Body of pancreas (tissue), 4 donors: ENCODE results near the gene LRFN4. TPM values are rescaled to one million over a fixed set of nuclear protein-coding genes. Genes with fewer than 3 reads are reported as not detected.

ENCODE experiments used
- ATAC-seq: fragments of 150-250 bp; one replicate; pipeline ENCODE4 v1.9.1; 2016
- DNase-seq, 4 donors: peaks; one replicate each; pipeline ENCODE4 v3.0.0-alpha.2; 2019
- H3K27ac ChIP-seq, 4 donors: fragments of 200-600 bp; sonication (generic); 1 replicate in 3 of 4; 2 replicates in 1 of 4; pipeline versions ENCODE4 v1.5.1 to v1.6.1; 2016 to 2019; ENCODE audit warnings: mild to moderate bottlenecking in 1 of 4, mixed read lengths in 1 of 4, moderate library complexity in 1 of 4
- H3K27me3 ChIP-seq, 2 donors: fragments of 200-600 bp; sonication (generic); one replicate each; pipeline ENCODE4 v1.6.0; 2016; ENCODE audit warnings: mild to moderate bottlenecking in 1 of 2
- H3K36me3 ChIP-seq, 2 donors: fragments of 200-600 bp; sonication (generic); replicated peaks in 1 of 2; 2 replicates each; pipeline ENCODE4 v1.5.1; 2016; ENCODE audit warnings: low read depth in 2 of 2; ENCODE audit not compliant: insufficient read depth in 1 of 2
- H3K4me1 ChIP-seq: fragments of 200-600 bp; sonication (generic); one replicate; pipeline ENCODE4 v1.6.0; 2016
- H3K4me3 ChIP-seq, 2 donors: fragments of 200-600 bp; sonication (generic); 1 replicate in 1 of 2; 2 replicates in 1 of 2; pipeline ENCODE4 v1.5.1; 2016 to 2019
- H3K9me3 ChIP-seq, 3 donors: fragments of 200-600 bp; sonication (generic); 1 replicate in 2 of 3; 2 replicates in 1 of 3; pipeline ENCODE4 v1.5.1; 2016
- POLR2A ChIP-seq, 3 donors: fragments of 450-650 bp; IDR thresholded peaks; one replicate each; pipeline ENCODE4 v1.6.1; 2016; ENCODE audit warnings: antibody characterized with exemption in 3 of 3, mild to moderate bottlenecking in 2 of 3
- WGBS, 2 donors: methylation state at CpG; one replicate each; pipeline ENCODE4 v1.1.5; 2017; 5-methylcytosine and 5-hydroxymethylcytosine counted together
- intact Hi-C: fragments of 100-400 bp; cut with DNase I; formaldehyde crosslinking; loops from one replicate; pipeline ENCODE4 v1.15.1; 2023
- total RNA-seq, 2 donors: library from RNA; depleted of rRNA; stranded (reverse); fragments of >200 nt; gene quantifications; one replicate each; pipeline ENCODE4 v1.1.0, GENCODE V29; 2016
- TF ChIP-seq, protein P1 (sequence below), 7 experiments: fragments of 450-650 bp in 4 of 7; fragments of 200-600 bp in 3 of 7; sonication (generic) in 3 of 7; IDR thresholded peaks; one replicate each; pipeline ENCODE4 v1.5.1; 2016 to 2019; ENCODE audit warnings: antibody characterized with exemption in 7 of 7

Gene LRFN4
- total RNA-seq, 2 donors from 2014 or later: 2.3 to 3.0 TPM

DNA sequence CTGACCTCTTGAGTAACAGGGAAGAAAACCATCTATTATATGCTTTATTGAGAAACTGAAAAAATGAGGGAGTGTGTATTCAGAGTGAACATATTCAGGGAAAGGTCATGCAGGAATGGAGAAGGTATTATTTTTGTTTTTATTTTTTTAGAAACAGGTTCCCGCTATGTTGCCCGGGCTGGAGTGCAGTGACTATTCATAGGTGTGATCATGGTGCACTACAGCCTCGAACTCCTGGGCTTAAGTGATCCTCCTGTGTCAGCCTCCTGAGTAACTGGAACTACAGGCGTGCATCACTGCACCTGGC, 22.4 kb upstream of the LRFN4 start:
- no peaks in the 10 kb centered on the region for H3K9me3 ChIP-seq
- H3K27me3 ChIP-seq: no peaks in the 10 kb centered on the region
- H3K27ac ChIP-seq: no peak overlapping the region
- H3K4me1 ChIP-seq: no peaks in the 10 kb centered on the region
- no peak for DNase-seq
- no peak overlapping the region for H3K4me3 ChIP-seq
- peak; percentile 31 for ATAC-seq
- no peaks in the 10 kb centered on the region for H3K36me3 ChIP-seq
- TF ChIP-seq POLR2A (IDR thresholded peaks at IDR 0.05): no peak
- TF ChIP-seq, protein P1, sequence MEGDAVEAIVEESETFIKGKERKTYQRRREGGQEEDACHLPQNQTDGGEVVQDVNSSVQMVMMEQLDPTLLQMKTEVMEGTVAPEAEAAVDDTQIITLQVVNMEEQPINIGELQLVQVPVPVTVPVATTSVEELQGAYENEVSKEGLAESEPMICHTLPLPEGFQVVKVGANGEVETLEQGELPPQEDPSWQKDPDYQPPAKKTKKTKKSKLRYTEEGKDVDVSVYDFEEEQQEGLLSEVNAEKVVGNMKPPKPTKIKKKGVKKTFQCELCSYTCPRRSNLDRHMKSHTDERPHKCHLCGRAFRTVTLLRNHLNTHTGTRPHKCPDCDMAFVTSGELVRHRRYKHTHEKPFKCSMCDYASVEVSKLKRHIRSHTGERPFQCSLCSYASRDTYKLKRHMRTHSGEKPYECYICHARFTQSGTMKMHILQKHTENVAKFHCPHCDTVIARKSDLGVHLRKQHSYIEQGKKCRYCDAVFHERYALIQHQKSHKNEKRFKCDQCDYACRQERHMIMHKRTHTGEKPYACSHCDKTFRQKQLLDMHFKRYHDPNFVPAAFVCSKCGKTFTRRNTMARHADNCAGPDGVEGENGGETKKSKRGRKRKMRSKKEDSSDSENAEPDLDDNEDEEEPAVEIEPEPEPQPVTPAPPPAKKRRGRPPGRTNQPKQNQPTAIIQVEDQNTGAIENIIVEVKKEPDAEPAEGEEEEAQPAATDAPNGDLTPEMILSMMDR (IDR thresholded peaks at IDR 0.05): no peak
- intact Hi-C loops: no loop called here
- 48 to 52% methylated on average over 4 of the region's 4 CpGs for WGBS, 2 donors

- DNase-seq (no peak), ATAC-seq (no peak)
- Histone ChIP-seq H3K27me3 (no peaks in the 10 kb centered on the region), H3K36me3 (no peaks in the 10 kb centered on the region), H3K4me3 (no peak overlapping the region), H3K4me1 (no peaks in the 10 kb centered on the region), H3K9me3 (no peaks in the 10 kb centered on the region), H3K27ac (no peak overlapping the region)
- WGBS, 2 donors: 56 to 64% methylated on average over 5 of the region's 5 CpGs
- intact Hi-C loops: no loop called here
- TF ChIP-seq, protein P1 (IDR thresholded peaks at IDR 0.05): no peak
- TF ChIP-seq POLR2A (IDR thresholded peaks at IDR 0.05): no peak
Observed at GRCh38 chr11:66834943-66835342, 21.9 kb upstream of the LRFN4 start.

DNA sequence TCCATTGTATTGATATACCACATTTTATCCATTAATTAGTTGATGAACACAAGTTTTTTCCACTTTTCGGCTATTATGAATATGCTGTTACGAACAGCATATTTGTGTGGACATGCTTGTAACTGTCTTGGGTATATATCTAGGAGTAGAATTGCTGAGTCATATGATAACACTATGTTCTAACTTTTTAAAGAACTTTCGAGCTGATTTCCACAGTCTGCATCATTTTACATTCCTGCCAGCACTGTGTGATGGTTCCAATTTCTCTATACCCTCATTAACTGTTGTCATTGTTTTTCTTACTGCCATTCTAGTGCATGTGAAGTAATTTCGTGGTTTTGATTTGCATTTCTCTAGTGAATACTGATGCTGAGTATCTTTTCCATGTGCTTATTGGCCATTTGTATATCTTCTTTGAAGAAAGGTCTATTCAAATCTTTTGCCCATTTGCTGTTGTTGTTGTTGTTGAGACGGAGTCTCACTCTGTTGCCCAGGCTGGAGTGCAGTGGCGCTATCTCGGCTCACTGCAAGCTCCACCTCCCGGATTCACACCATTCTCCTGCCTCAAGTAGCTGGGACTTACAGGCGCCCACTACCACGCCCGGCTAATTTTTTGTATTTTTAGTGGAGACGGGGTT, 21.0 kb upstream of the LRFN4 start:
- peaks cover 7% of the 10 kb centered on the region for H3K4me1 ChIP-seq
- TF ChIP-seq POLR2A (IDR thresholded peaks at IDR 0.05): no peak
- TF ChIP-seq, protein P1 (IDR thresholded peaks at IDR 0.05): no peak
- no peak overlapping the region for H3K27ac ChIP-seq
- no peaks in the 10 kb centered on the region for H3K27me3 ChIP-seq
- no peaks in the 10 kb centered on the region for H3K36me3 ChIP-seq
- intact Hi-C loops: no loop called here
- 77 to 89% methylated on average over 12 of the region's 12 CpGs for WGBS, 2 donors
- no peaks in the 10 kb centered on the region for H3K9me3 ChIP-seq
- ATAC-seq: no peak
- H3K4me3 ChIP-seq: no peak overlapping the region
- no peak for DNase-seq

GRCh38 chr11:66840317-66841091, 16.4 kb upstream of the LRFN4 start:
- 79 to 81% methylated on average over 4 of the region's 4 CpGs for WGBS, 2 donors
- Histone ChIP-seq H3K36me3 (no peaks in the 10 kb centered on the region), H3K27me3 (no peaks in the 10 kb centered on the region), H3K4me1 (peaks cover 42% of the 10 kb centered on the region), H3K9me3 (no peaks in the 10 kb centered on the region), H3K4me3 (no peak overlapping the region), H3K27ac (no peak overlapping the region)
- no peak for DNase-seq
- intact Hi-C loops: no loop called here
- TF ChIP-seq POLR2A (IDR thresholded peaks at IDR 0.05): no peak
- TF ChIP-seq, protein P1 (IDR thresholded peaks at IDR 0.05): no peak
- ATAC-seq: no peak
